WTC11 (cell line): ENCODE data around the gene SNX9. TPM values are rescaled to one million over a fixed set of nuclear protein-coding genes. Genes with fewer than 3 reads are reported as not detected.
"Not testable (repeated sequence)": the region's sequence is repeated elsewhere in the genome, so short reads cannot be mapped to it uniquely, and the experiment has no call there.

ENCODE experiments used
- ATAC-seq: fragments of 200-7000 bp; cut with Tn5 transposase; 2 replicates; pipeline ENCODE4 v1.10.0; 2021; ENCODE audit warnings: mild to moderate bottlenecking, moderate library complexity
- CTCF ChIA-PET: fragments of 300-600 bp; sonication (Branson Sonifier 250); formaldehyde crosslinking; loops from one replicate; lab custom pipeline; 2021; ENCODE audit warnings: antibody characterized with exemption; lab: Charles Lee
- POLR2A ChIA-PET: fragments of 350-600 bp; sonication (Branson Sonifier 250); formaldehyde crosslinking; loops from one replicate; lab custom pipeline; 2021; ENCODE audit warnings: antibody characterized with exemption; lab: Charles Lee
- DNase-seq: peaks from one replicate; pipeline ENCODE4 v3.0.0; 2021; ENCODE audit warnings: low spot score
- H3K27ac Mint-ChIP-seq: 2 replicates; pipeline ENCODE4 v1.8.0; 2021; ENCODE audit warnings: mixed read lengths
- H3K27me3 Mint-ChIP-seq: 2 replicates; pipeline ENCODE4 v1.8.0; 2021; ENCODE audit warnings: low read depth, mild to moderate bottlenecking, moderate library complexity, mixed read lengths
- H3K36me3 Mint-ChIP-seq: 2 replicates; pipeline ENCODE4 v1.8.0; 2021; ENCODE audit warnings: mixed read lengths
- H3K4me1 Mint-ChIP-seq: 2 replicates; pipeline ENCODE4 v1.8.0; 2022; ENCODE audit warnings: mixed read lengths
- H3K4me3 Mint-ChIP-seq: 2 replicates; pipeline ENCODE4 v1.8.0; 2021; ENCODE audit warnings: mild to moderate bottlenecking, moderate library complexity, mixed read lengths
- H3K9me3 Mint-ChIP-seq: 2 replicates; pipeline ENCODE4 v1.8.0; 2021; ENCODE audit warnings: mixed read lengths
- CREM ChIP-seq: sonication (generic); formaldehyde crosslinking; IDR thresholded peaks from 2 replicates; pipeline ENCODE4 v1.8.1; 2022; ENCODE audit warnings: mild to moderate bottlenecking, missing genetic modification reagents, moderate library complexity
- ETV6 ChIP-seq: sonication (generic); formaldehyde crosslinking; IDR thresholded peaks from 2 replicates; pipeline ENCODE4 v1.8.1; 2022; ENCODE audit warnings: mild to moderate bottlenecking, missing genetic modification reagents
- FOXJ3 ChIP-seq: sonication (generic); formaldehyde crosslinking; IDR thresholded peaks from 2 replicates; pipeline ENCODE4 v1.9.0; 2021; ENCODE audit warnings: missing genetic modification reagents, mild to moderate bottlenecking, borderline replicate concordance
- HMGA2 ChIP-seq: fragments of 250-450 bp; sonication (Bioruptor Pico); IDR thresholded peaks from 2 replicates; pipeline ENCODE4 v1.4.0; 2021; ENCODE audit warnings: mild to moderate bottlenecking, moderate library complexity
- JAZF1 ChIP-seq: fragments of 250-450 bp; sonication (Bioruptor Pico); IDR thresholded peaks from 2 replicates; pipeline ENCODE4 v1.9.0; 2021; ENCODE audit warnings: moderate library complexity, mild to moderate bottlenecking, inconsistent platforms
- NR2C2 ChIP-seq: sonication (generic); formaldehyde crosslinking; IDR thresholded peaks from 2 replicates; pipeline ENCODE4 v1.8.0; 2022; ENCODE audit warnings: mild to moderate bottlenecking, missing genetic modification reagents
- SMAD3 ChIP-seq: sonication (generic); formaldehyde crosslinking; IDR thresholded peaks from 2 replicates; pipeline ENCODE4 v1.8.0; 2022; ENCODE audit warnings: missing genetic modification reagents, mild to moderate bottlenecking, borderline replicate concordance
- SOX15 ChIP-seq: fragments of 250-450 bp; sonication (Bioruptor Pico); IDR thresholded peaks from 2 replicates; pipeline ENCODE4 v1.9.0; 2021; ENCODE audit warnings: mild to moderate bottlenecking
- ZNF138 ChIP-seq: sonication (generic); formaldehyde crosslinking; conservative IDR thresholded peaks from 2 replicates; pipeline ENCODE4 v1.8.1; 2022; ENCODE audit warnings: mild to moderate bottlenecking, moderate library complexity, missing genetic modification reagents
- ZNF219 ChIP-seq: sonication (generic); formaldehyde crosslinking; IDR thresholded peaks from 2 replicates; pipeline ENCODE4 v1.8.0; 2023; ENCODE audit warnings: missing genetic modification reagents, mild to moderate bottlenecking, borderline replicate concordance
- total RNA-seq: library from RNA; stranded (reverse); gene quantifications from 3 replicates; pipeline ENCODE4 v1.2.3, GENCODE V29; 2021
- TF ChIP-seq, protein P1 (sequence below): sonication (generic); formaldehyde crosslinking; IDR thresholded peaks from 2 replicates; pipeline ENCODE4 v1.8.0; 2022; ENCODE audit warnings: missing genetic modification reagents
- TF ChIP-seq, protein P2 (sequence below): fragments of 250-450 bp; sonication (Bioruptor Pico); conservative IDR thresholded peaks from 2 replicates; pipeline ENCODE4 v1.9.0; 2021; ENCODE audit warnings: mild to moderate bottlenecking
- TF ChIP-seq, protein P3 (sequence below): sonication (generic); formaldehyde crosslinking; IDR thresholded peaks from 2 replicates; pipeline ENCODE4 v1.8.1; 2023; ENCODE audit warnings: mild to moderate bottlenecking, missing genetic modification reagents

SNX9 gene
- total RNA-seq, 1 experiment from 2014 or later = 35.0 TPM

DNA sequence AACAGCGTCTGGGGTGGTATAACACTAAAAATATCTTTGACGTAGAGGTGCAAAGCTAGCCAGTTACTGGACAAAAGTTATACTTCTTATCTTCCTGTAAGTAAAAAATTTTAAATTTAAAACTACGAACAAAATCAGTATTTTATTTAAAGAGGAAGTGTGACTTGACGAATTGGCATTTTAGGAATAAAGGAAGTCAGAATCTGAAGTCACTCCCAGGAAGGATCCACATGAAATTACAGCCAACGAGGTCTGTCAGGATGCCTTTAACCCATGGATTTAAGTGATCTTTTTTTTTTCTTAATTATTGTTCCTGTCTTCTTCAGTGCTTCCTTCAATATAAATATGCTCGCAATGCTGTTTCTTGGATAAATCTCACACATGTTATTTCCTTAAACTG lies 27.2 kb upstream of the SNX9 start (continued):
- TF ChIP-seq ZNF138 (CRISPR knock-in tag) (no peak), CREM (CRISPR knock-in tag) (no peak), ETV6 (CRISPR knock-in tag) (no peak), FOXJ3 (CRISPR knock-in tag) (no peak), JAZF1 (no peak), SOX15 (CRISPR knock-in tag) (no peak), HMGA2 (CRISPR knock-in tag) (no peak)
- TF ChIP-seq, protein P1, sequence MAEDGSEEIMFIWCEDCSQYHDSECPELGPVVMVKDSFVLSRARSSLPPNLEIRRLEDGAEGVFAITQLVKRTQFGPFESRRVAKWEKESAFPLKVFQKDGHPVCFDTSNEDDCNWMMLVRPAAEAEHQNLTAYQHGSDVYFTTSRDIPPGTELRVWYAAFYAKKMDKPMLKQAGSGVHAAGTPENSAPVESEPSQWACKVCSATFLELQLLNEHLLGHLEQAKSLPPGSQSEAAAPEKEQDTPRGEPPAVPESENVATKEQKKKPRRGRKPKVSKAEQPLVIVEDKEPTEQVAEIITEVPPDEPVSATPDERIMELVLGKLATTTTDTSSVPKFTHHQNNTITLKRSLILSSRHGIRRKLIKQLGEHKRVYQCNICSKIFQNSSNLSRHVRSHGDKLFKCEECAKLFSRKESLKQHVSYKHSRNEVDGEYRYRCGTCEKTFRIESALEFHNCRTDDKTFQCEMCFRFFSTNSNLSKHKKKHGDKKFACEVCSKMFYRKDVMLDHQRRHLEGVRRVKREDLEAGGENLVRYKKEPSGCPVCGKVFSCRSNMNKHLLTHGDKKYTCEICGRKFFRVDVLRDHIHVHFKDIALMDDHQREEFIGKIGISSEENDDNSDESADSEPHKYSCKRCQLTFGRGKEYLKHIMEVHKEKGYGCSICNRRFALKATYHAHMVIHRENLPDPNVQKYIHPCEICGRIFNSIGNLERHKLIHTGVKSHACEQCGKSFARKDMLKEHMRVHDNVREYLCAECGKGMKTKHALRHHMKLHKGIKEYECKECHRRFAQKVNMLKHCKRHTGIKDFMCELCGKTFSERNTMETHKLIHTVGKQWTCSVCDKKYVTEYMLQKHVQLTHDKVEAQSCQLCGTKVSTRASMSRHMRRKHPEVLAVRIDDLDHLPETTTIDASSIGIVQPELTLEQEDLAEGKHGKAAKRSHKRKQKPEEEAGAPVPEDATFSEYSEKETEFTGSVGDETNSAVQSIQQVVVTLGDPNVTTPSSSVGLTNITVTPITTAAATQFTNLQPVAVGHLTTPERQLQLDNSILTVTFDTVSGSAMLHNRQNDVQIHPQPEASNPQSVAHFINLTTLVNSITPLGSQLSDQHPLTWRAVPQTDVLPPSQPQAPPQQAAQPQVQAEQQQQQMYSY (CRISPR knock-in tag) = no peak
- TF ChIP-seq, protein P2, sequence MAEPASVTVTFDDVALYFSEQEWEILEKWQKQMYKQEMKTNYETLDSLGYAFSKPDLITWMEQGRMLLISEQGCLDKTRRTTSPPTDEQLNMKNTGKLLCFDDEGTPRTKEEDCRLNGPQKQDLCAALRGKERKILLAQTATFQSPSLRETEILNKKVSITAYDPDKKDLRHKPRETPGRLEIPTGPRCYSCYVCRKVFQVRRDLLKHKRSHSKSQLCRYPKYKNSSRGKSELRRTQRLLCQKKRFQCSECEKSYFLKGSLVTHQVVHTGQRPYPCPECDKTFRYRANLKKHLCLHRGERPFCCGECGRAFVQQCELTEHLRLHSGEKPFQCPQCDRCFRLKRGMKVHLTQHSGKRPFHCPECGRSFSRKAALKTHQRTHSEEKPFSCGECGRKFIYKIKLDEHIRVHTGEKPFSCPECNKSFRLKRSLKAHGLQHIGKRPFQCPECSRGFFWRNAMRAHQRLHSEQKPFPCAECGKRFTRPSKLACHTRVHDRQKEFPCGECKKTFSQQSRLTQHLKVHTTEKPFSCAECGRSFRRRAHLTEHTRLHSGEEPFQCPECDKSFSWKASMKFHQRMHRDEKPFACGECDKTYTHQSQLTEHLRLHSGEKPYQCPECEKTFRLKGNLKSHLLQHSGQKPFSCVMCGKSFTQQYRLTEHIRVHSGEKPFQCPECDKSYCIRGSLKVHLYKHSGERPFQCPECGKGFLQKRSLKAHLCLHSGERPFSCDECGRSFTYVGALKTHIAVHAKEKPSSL = no peak
- TF ChIP-seq, all 79 proteins: peak for 0

DNA sequence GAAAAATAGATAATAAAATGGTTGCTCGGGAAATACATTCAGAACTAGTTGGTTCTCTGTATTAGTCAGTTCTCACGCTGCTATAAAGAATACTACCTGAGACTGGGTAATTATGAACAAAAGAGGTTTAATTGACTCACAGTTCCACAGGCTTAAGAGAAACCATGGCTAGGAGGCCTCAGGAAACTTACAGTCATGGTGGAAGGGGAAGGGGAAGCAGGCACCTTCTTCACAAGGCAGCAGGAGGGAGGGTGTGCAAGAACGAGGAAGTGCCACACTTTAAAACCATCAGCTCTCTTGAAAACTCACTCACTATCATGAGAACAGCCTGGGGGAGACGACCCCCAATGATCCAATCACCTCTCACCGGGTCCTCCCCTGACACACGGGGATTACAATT lies 24.2 kb upstream of the SNX9 start:
- ChIA-PET POLR2A (no interaction called here), CTCF (no interaction called here)
- H3K4me3 Mint-ChIP-seq = no peak overlapping the region
- H3K4me1 Mint-ChIP-seq = no peaks in the 10 kb centered on the region
- no peak overlapping the region for H3K27ac Mint-ChIP-seq
- peaks cover 5% of the 10 kb centered on the region; the same call in 1 of the 2 replicates for H3K9me3 Mint-ChIP-seq
- H3K27me3 Mint-ChIP-seq = no peaks in the 10 kb centered on the region; the same call in 1 of the 2 replicates
- DNase-seq (no peak), ATAC-seq (no peak)
- TF ChIP-seq ZNF219 (CRISPR knock-in tag) = no peak
- TF ChIP-seq, protein P3, sequence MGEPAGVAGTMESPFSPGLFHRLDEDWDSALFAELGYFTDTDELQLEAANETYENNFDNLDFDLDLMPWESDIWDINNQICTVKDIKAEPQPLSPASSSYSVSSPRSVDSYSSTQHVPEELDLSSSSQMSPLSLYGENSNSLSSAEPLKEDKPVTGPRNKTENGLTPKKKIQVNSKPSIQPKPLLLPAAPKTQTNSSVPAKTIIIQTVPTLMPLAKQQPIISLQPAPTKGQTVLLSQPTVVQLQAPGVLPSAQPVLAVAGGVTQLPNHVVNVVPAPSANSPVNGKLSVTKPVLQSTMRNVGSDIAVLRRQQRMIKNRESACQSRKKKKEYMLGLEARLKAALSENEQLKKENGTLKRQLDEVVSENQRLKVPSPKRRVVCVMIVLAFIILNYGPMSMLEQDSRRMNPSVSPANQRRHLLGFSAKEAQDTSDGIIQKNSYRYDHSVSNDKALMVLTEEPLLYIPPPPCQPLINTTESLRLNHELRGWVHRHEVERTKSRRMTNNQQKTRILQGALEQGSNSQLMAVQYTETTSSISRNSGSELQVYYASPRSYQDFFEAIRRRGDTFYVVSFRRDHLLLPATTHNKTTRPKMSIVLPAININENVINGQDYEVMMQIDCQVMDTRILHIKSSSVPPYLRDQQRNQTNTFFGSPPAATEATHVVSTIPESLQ (CRISPR knock-in tag) = no peak
- TF ChIP-seq SMAD3 (CRISPR knock-in tag) = no peak
- no peak for TF ChIP-seq NR2C2 (CRISPR knock-in tag)
- H3K36me3 Mint-ChIP-seq = no peaks in the 10 kb centered on the region

DNA sequence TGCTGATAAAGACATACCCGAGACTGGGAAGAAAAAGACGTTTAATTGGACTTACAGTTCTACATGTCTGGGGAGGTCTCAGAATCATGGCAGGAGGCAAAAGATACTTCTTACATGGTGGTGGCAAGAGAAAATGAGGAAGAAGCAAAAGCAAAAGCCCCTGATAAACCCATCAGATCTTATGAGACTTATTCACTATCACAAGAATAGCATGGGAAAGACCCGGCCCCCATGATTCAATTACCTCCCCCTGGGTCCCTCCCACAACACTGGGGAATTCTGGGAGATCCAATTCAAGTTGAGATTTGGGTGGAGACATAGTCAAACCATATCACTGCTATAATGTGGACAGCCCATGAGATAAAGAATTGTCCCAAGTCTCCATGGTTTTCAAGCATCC lies 23.5 kb upstream of the SNX9 start:
- H3K4me1 Mint-ChIP-seq, H3K4me3 Mint-ChIP-seq, H3K36me3 Mint-ChIP-seq, H3K9me3 Mint-ChIP-seq, DNase-seq, H3K27me3 Mint-ChIP-seq, CTCF ChIA-PET, ATAC-seq, POLR2A ChIA-PET, H3K27ac Mint-ChIP-seq: not testable (repeated sequence)
